NT2/D1 (cell line): ENCODE measurements around the gene BEND7.

ENCODE experiments used
- DNase-seq: peaks from one replicate; pipeline ENCODE4 v3.0.0-alpha.2; 2011; ENCODE audit warnings: low read depth, low spot score
- H3K27me3 ChIP-seq: 2 replicates; pipeline ENCODE4 v1.6.0; 2011; ENCODE audit warnings: mild to moderate bottlenecking; ENCODE audit not compliant: insufficient read length, insufficient read depth
- H3K36me3 ChIP-seq: 2 replicates; pipeline ENCODE4 v1.6.1; 2011; ENCODE audit warnings: mild to moderate bottlenecking, low read length, mixed read lengths; ENCODE audit not compliant: insufficient read depth, insufficient read length
- H3K4me1 ChIP-seq: 2 replicates; pipeline ENCODE4 v1.5.1; 2011; ENCODE audit not compliant: insufficient read depth, insufficient read length
- H3K4me3 ChIP-seq: 2 replicates; pipeline ENCODE4 v1.5.1; 2011; ENCODE audit warnings: low read depth; ENCODE audit not compliant: insufficient read length
- H3K9ac ChIP-seq: 2 replicates; pipeline ENCODE4 v1.6.0; 2011; ENCODE audit warnings: low read depth; ENCODE audit not compliant: insufficient read length
- H3K9me3 ChIP-seq: 2 replicates; pipeline ENCODE4 v1.5.1; 2011; ENCODE audit warnings: mild to moderate bottlenecking, low read length; ENCODE audit not compliant: insufficient read depth
- SUZ12 ChIP-seq: IDR thresholded peaks from 2 replicates; pipeline ENCODE4 v1.6.1; 2011; ENCODE audit not compliant: insufficient read length, insufficient read depth; ENCODE audit errors: extremely low read depth
- YY1 ChIP-seq: IDR thresholded peaks from 2 replicates; pipeline ENCODE4 v1.6.1; 2011; ENCODE audit not compliant: insufficient read length, insufficient read depth
- ZNF274 ChIP-seq: IDR thresholded peaks from 2 replicates; pipeline ENCODE4 v1.6.1; 2011; ENCODE audit warnings: mild to moderate bottlenecking, low read depth, low read length

Gene BEND7

GRCh38 chr10:13420532-13421307 is 108.1 kb downstream of the BEND7 start:
- H3K27me3 ChIP-seq: no peaks in the 10 kb centered on the region
- H3K9me3 ChIP-seq: no peaks in the 10 kb centered on the region
- no peak overlapping the region for H3K4me3 ChIP-seq
- TF ChIP-seq ZNF274: no peak
- TF ChIP-seq SUZ12: no peak
- no peak for TF ChIP-seq YY1
- no peak overlapping the region for H3K9ac ChIP-seq
- H3K36me3 ChIP-seq: no peaks in the 10 kb centered on the region
- DNase-seq: no peak
- H3K4me1 ChIP-seq: peaks cover 2% of the 10 kb centered on the region

- Histone ChIP-seq H3K4me1 (peaks cover 2% of the 10 kb centered on the region), H3K9me3 (no peaks in the 10 kb centered on the region), H3K27me3 (no peaks in the 10 kb centered on the region), H3K36me3 (no peaks in the 10 kb centered on the region), H3K4me3 (no peak overlapping the region), H3K9ac (no peak overlapping the region)
- no peak for DNase-seq
- TF ChIP-seq YY1 (no peak), SUZ12 (no peak), ZNF274 (no peak)
Measured at GRCh38 chr10:13417459-13418126, 111.2 kb downstream of the BEND7 start.

- no peak overlapping the region for H3K9ac ChIP-seq
- H3K4me3 ChIP-seq: no peak overlapping the region
- H3K27me3 ChIP-seq: no peaks in the 10 kb centered on the region
- no peaks in the 10 kb centered on the region for H3K9me3 ChIP-seq
- H3K36me3 ChIP-seq: no peaks in the 10 kb centered on the region
- no peak for TF ChIP-seq ZNF274
- no peak for TF ChIP-seq SUZ12
- TF ChIP-seq YY1: no peak
- peaks cover 2% of the 10 kb centered on the region for H3K4me1 ChIP-seq
- no peak for DNase-seq
Measured at GRCh38 chr10:13416760-13417159, 112.1 kb downstream of the BEND7 start.

- DNase-seq: no peak
- no peak overlapping the region for H3K4me3 ChIP-seq
- H3K36me3 ChIP-seq: no peaks in the 10 kb centered on the region
- H3K4me1 ChIP-seq: peaks cover 2% of the 10 kb centered on the region
- TF ChIP-seq ZNF274 (no peak), SUZ12 (no peak), YY1 (no peak)
- H3K9me3 ChIP-seq: no peaks in the 10 kb centered on the region
- no peak overlapping the region for H3K9ac ChIP-seq
- no peaks in the 10 kb centered on the region for H3K27me3 ChIP-seq
Measured at GRCh38 chr10:13414855-13415254, 114.0 kb downstream of the BEND7 start.

GRCh38 chr10:13414137-13414536 is 114.7 kb downstream of the BEND7 start:
- Histone ChIP-seq H3K9me3 (no peaks in the 10 kb centered on the region), H3K9ac (no peak overlapping the region), H3K36me3 (no peaks in the 10 kb centered on the region), H3K4me1 (peaks cover 2% of the 10 kb centered on the region), H3K4me3 (no peak overlapping the region), H3K27me3 (no peaks in the 10 kb centered on the region)
- DNase-seq: no peak
- TF ChIP-seq YY1 (no peak), ZNF274 (no peak), SUZ12 (no peak)

GRCh38 chr10:13412894-13413293 is 115.9 kb downstream of the BEND7 start:
- TF ChIP-seq YY1 (no peak), SUZ12 (no peak), ZNF274 (no peak)
- no peaks in the 10 kb centered on the region for H3K9me3 ChIP-seq
- no peak overlapping the region for H3K4me3 ChIP-seq
- no peak overlapping the region for H3K9ac ChIP-seq
- no peak for DNase-seq
- H3K27me3 ChIP-seq: no peaks in the 10 kb centered on the region
- no peaks in the 10 kb centered on the region for H3K36me3 ChIP-seq
- peaks cover 2% of the 10 kb centered on the region for H3K4me1 ChIP-seq

- TF ChIP-seq YY1 (no peak), ZNF274 (no peak), SUZ12 (no peak)
- DNase-seq: no peak
- H3K9ac ChIP-seq: no peak overlapping the region
- no peaks in the 10 kb centered on the region for H3K36me3 ChIP-seq
- H3K4me1 ChIP-seq: no peaks in the 10 kb centered on the region
- H3K9me3 ChIP-seq: peaks cover 17% of the 10 kb centered on the region
- H3K4me3 ChIP-seq: no peak overlapping the region
- no peaks in the 10 kb centered on the region for H3K27me3 ChIP-seq
Measured at GRCh38 chr10:13404791-13405190, 124.0 kb downstream of the BEND7 start.
